Esophagus mucosa (tissue), 1 donor: Measurements from ENCODE around the gene MERTK. TPM values are rescaled to one million over a fixed set of nuclear protein-coding genes. Genes with fewer than 3 reads are reported as not detected.

ENCODE experiments used
- total RNA-seq: library from RNA; stranded (reverse); gene quantifications from one replicate; pipeline ENCODE4 v1.2.4, GENCODE V29; 2023
- donor health status: DM: yes; HTN: yes; CAD: no.

MERTK gene
- total RNA-seq, 1 donor from 2014 or later, result 5.4 TPM

Other genes with a start within 250 kb of the MERTK start
- gene ANAPC1, start 14.4 kb upstream of the MERTK start, total RNA-seq, result 30.4 TPM
- gene TMEM87B, start 156.7 kb downstream of the MERTK start, total RNA-seq, result 18.7 TPM
- 1.4 TPM for gene FBLN7, start 239.8 kb downstream of the MERTK start, total RNA-seq